DMS153 treated with DMSO at 0.1 percent for 48 hours (cell line): ENCODE measurements around the gene TMEM250.

Experiments
- DNase-seq: peaks from one replicate; lab custom pipeline; 2025; ENCODE audit not compliant: unreplicated experiment; lab: John Stamatoyannopoulos, UW

Gene TMEM250

DNA sequence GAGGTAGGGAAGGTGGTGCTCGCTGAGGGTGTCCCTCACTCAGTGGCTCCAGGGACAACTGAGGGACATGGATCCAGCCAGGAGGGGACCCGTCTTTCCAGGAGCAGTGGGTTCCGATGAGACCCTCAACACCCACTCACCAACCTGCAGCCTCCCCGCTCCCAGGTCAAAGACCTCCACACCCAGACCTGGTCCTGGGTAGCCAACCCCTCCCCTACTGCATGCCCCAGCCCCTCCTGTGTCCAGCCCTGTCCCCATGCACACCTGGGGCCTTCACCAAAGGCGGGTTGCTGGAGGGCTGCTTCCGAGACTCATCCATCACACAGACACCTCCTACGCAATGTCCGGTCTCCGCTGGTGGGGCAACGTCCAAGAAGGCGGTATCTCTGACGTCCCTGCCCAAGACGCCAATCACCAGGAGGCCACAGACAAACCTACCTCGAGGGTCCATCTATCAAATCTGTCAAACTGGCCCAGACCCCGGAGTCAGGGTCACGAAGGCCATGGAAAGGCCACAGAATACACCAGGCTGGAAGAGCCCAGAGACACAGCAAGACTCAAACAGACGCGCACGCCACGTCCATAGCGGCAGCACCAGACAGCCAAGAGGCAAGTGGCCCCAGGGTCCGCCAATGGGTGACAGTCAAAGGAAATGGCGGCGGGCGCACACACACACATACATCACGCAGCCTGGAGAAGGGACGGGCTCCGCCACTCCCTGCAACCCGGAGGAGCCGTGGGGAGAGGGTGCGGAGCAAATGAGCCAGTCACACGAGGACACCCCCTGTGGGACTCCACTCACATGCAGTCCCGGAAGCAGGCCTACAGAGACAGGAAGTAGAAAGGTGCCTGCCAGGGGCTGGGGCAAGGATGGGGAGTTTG, 34.4 kb downstream of the TMEM250 start:
- no peak for DNase-seq

DNA sequence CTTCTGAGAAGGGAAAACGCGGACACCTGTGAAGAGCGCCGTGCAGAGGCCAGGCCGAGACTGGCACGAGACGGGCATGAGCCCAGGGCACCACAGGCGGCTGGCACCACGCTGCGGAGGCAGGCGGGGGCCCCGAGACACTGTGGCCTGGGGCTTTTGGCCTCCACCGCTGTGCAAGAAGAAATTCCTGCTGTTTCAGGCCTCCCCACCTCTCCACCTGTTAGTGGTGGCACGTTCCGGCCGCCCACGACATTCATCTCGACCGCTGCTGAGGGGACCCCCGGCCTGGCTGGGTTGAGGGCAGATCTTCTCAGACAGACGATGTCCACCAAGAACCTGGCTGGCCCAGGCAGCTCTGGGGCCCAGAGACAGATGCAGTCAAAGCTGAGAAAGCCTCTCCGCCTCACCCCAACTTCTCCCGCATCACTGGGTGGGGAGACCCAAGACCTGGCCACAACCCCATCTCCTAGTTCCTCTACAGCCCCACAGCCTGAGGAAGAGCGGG, 35.1 kb downstream of the TMEM250 start:
- no peak for DNase-seq

DNA sequence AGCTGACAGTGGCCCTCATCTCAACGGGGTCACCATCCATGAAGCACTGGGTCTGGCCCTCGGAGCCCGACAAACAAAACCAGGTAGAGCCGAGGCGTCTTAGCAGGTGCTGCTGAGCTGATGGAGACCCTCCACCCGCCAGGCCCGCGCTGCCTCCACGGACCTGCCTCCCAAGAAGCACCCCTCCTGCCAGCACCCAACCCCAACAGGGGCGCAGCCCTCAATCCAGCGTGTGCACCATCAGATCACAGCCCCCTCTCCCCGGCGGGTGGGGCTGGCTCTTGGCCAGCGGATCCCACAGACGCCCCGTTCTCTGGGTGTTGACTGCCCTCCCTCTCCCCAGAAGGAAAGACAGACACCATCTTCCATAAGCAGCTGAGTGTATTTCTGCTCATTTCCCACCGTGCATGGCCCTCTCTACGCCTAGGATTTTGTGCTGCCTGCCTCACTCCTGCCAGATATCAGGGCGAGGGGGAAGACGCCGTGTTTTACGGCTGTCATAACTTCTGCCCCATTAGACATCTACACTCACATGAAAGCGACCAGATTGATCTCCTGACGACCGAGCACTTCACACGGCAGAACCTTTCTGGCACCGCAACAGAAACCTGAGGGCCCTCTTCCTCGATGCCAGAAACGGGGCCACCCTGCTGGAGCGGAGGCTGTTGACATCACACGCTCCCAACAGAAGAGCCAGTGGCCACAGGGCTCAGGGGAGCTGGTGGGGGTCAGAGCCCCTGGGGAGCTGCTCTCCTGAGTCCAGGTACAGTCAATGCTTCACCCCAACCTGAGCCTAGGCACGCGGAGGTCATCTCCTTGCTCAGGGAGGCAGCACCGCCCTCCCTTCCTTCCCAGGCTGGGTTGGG, 35.9 kb downstream of the TMEM250 start:
- DNase-seq: no peak

DNA sequence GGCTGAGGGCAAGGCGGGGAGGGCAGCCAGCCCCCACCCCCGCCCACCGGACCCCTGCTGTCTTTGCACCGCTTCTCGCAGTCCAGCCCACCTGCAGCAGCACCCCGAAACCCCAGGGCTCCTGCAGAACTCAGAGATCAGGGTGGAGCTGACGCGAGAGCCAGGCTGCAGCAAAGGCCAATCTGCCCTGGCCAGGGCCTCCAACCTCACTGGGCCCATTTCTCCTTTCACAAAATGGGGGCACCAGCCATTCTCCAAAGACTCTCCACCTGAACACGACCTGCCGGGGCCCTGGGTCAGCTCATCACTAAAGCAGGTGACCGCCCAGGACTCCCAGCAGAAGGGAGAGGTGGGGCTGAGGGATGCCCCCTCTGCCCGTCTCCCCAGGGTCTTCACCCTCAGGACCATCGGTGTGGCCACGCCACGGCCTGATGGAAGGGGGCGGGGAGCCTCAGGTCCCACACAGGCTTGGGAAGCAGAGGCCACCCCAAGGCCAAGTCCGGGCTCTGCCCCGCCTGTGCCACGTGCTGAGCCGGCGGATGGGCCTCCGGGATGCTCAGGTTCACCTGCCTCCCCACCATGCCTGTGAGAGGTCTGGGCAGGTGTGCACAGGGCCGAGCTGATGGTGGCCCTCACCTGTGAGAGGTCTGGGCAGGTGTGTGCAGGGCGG, 36.7 kb downstream of the TMEM250 start:
- no peak for DNase-seq

DNA sequence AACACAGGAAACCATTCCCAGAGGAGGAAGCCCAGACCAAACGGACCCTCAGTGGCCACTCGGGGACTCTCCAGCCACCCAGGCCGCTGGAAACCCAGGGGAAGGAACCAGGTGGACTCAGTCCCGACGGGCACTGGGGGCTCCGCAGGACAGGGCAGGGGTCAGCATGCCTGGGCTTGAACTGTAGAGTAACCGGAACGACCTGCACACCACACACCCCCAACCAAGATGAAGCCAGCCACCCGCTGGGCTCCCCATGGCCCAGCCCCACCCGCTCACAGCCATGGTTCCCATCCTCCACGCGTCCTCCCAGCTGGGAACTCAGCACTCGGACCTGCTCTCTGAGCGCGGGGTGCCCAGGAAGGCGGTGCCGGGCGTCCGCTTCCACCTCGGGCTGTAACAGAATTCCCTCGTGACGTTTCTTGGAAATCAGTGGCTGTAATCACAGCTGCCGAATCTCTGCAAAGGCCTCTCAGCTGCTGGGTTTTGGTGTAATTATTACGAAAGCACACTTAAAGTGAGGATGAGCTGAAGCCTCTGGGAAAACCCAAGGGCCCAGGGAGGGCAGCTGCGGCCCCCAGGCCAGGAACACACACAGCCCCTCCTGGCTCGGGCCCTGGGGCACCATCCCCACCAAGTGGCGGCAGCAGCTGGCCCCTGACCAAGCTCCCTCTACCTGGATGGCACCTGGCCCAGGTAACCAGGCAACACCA, 37.4 kb downstream of the TMEM250 start:
- no peak for DNase-seq

DNA sequence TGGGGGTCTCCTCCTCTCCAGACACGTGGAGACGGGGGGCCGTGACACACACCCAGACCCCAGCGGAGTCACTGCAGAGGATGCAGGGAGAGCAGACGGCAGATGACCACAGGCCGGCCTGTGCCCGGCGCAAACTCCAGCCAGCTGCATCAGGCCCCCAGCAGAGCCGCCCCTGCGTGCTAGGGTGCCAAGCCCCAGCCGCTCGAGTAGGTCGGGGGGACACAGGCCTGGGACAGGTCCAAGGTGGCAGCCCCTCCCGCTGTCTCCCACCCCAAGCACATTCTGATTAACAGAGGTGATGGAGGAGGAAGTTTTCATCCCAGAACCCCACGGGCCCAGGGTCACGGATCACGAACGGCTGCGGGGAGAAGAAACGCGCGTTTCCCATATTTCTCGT, 38.0 kb downstream of the TMEM250 start:
- no peak for DNase-seq

DNA sequence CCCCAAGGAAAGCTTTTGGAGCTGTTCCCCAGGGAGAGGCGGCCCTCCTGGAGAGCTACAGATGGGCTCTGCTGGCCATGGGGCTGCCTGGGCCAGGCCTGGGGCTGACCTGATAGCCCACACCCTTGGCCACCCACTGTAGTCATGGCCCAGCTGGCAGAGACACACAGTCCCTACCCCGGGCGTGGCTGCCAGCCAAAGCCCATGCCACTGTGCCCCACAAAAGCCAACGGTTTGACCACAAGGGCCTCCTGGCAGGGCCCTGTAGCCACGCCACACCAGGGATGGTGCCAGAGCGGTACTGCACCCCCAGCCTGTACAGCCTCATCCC, 38.8 kb downstream of the TMEM250 start:
- DNase-seq: no peak

DNA sequence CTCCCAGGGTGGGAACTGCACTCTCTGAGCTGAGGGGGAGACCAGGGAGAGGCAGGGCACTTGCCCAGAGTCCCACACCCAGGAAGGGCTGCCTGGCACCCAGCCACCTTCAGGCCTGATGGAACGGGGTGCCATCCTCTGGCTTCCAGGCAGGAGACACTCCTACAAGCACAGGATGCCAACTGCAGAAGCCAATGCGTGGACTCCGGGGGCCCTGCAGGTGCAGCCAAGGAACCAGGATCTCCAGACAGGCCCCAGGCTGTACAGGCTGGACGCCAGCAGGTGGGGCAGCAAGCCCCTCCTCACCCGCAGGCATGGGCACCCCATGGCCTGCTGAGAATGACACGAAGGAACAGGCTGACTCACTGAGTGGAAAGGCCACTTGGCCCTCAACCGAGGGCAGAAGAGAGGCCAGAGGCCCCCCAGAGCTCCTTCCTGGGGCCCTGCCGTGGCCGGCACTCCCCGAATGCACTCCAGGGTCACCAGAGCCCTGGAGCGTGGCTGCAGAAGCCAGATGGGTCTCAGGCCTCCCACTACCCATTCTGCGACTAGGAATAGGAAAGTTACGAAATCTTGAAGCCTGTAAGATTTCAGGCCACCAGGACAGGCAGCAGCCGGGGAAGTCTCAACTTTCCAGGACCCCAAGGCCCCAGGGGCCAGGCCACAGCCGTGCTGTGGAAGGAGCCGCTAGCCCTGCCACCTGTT, 39.3 kb downstream of the TMEM250 start:
- DNase-seq: no peak

DNA sequence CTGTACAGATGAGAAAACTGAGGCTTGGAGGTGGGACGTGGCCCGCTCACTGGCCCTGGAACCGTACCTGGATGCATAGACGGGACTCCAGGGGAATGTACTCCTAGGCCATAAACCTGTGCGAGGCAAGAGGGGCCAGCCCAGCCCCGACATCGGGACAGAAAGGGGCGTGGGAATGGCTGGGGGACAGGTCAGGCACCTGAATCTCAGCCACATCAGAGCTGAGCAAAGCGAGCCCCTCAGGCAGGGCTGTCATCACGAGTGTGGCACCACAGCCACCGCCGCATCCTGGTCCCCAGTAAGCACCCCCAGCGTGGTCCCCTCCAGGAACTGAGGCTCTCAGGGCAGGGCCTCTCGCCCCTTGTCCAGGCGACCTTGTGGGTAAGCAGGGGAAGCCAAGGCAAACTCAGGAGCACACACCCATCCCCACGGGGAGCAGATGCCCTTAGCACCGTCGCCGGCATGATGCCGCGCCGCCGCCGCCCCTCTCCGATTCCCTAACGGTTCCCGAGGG, 40.1 kb downstream of the TMEM250 start:
- no peak for DNase-seq

DNA sequence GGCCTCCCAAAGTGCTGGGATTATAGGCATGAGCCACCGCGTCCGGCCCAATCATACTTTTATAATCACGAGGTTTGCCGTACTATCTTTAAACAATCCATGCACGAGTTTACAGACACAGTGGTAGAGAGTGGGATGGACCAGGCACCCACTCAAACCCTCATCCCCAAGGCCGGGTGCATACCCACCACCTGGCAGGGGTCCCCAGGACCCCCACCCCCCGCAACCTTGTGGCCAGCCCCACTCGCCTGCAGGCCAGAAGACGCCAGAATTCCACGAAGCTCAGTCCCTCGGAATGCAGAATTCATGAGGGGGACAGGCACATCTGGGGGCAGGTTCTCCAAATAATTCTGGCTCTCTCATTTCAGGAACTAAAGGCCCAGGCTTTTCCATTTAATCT, 40.7 kb downstream of the TMEM250 start:
- no peak for DNase-seq

DNA sequence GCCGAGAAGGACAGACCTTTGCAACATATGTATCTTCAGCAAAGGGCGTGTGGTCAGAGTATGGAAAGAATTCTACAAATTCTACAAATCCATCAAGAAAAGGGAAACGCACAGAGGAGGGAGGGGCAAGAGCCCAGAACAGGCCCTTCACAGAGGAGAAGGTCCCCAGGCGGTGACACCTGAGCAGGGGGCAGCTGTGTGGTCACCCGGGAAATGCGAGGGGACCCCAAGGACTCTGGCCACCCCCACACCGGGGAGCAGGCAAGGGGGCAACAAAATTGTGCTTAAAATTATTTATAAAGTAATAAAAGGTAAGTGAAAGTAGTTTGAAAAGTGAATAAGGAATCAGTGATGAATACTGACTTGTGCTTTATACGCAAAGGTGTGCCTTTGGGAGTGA, 41.2 kb downstream of the TMEM250 start:
- DNase-seq: no peak

DNA sequence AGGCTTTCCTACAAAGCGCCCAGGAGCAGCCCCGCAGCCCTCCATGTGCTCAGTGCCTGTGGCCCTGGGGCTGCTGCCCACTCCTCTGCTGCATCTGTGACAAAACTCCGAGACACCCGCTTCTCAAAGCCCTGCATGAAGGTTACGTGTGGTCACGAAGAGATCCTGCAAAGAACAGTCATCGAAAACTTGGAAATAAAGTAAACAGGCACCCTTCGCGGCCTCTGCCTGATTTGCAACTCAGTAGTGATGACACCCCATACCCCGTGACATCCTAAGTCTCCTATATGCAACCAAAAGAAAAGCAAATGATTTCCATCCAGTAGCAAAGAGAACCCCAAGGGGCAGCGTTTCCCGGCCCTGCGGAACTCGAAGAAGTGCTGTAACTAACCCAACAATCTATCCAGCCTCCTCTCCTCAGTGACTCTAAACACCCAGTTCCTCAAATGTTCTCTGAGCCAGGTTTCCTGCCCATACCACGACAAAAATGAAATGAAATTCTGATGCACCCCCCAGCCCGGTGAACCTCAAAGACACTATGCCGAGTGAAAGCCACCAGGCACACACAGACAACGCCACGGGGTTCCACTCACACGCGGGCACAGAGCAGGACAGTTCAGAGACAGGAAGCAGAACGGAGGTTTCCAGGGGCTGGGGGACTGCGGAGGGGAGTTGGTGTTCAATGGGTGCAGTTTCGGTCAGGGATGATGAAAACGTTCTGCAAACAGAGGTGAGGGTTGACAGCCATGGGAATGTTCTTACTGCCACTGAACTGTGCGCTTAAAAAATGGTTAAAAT, 42.6 kb downstream of the TMEM250 start:
- no peak for DNase-seq

DNA sequence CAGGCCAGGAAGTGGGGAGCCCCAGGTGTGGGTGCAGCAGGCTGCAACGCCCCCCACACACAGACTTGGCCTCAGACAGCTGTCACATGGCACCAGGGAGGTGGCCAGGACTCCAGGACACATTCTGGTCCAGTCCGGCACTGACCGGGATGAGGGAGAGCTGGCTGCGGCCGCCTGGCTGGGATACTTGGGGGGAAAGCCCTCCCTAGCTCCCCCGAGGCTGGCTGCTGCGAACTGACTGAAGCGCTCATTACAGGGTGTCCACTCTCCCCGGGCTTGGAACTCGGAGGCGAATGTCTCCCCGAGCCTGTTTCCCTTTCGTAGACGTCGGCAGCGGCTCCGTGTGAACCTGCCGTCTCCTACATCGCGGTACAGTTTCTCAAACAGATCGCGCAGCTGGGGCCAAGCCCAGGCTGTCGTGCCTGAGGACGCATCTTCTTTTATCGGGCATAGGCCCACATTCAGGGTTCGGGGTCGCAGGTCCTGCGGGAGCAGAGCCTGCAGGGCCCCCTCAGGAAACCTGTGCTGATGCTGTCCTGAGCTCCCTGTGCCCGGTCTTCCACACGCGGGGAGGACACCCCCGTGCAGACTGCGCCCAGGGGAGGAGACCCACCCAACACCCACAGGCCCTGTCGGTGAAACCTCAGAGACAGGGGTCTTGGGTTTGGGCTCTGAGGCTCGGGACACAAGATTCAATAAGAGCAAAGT, 43.4 kb downstream of the TMEM250 start:
- DNase-seq: no peak

DNA sequence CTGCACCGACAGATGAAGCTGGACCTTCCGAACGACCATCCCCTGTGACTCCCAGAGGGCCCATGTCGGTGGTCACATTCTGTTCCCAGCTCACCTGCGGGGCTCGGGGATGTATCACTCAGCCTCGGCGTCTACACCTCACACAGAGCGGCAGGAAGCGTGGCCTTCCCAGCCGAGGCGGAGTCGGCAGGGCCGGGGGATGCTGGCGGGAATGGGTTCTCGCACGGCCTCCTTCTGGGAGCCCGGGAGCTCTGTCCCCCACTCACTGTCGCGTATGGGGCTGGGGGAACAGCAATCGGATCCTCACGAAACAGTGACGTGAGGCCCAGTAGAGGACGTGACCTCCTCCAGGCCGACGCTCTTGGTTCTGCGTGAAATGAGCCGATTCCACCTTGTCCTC, 44.0 kb downstream of the TMEM250 start:
- DNase-seq: no peak
